Measurements from ENCODE around the gene FAIM2. TPM values are rescaled to one million over a fixed set of nuclear protein-coding genes. Genes with fewer than 3 reads are reported as not detected.

The FAIM2 gene
- total RNA-seq, 2 donors from 2014 or later, result 1.0 to 4.9 TPM

DNA sequence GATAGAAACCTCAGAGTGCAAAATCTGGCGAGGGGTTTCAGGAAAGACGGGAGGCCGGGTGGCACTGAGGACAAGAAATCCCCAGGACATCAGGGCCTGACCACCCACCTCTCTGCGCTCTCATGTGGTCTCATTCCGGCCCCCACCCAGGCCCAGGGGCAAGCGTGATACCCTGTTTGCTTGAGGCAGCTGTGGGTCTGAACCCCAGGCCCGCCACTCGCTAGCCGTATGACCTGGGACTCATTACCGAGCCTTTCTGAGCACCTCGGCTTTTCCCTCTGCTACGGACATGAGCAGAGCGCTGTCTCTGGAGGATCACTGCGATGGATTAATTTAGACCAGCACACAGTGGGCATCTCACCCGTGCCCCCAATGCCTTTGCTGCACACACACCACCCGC is 35.3 kb downstream of the FAIM2 start:
- no peaks in the 10 kb centered on the region for H3K9me3 ChIP-seq
- intact Hi-C loops (cut with DNase I), result no loop called here
- no peaks in the 10 kb centered on the region for H3K36me3 ChIP-seq (replicated peaks in 1 of 2; ENCODE audit: insufficient read depth in 1 of 2, low read depth in 2 of 2)
- no peak for ATAC-seq
- H3K27ac ChIP-seq, result peak overlapping the region in 3 of 4 donors; percentile 55 to 59 (median 59)
- TF ChIP-seq, protein P1, sequence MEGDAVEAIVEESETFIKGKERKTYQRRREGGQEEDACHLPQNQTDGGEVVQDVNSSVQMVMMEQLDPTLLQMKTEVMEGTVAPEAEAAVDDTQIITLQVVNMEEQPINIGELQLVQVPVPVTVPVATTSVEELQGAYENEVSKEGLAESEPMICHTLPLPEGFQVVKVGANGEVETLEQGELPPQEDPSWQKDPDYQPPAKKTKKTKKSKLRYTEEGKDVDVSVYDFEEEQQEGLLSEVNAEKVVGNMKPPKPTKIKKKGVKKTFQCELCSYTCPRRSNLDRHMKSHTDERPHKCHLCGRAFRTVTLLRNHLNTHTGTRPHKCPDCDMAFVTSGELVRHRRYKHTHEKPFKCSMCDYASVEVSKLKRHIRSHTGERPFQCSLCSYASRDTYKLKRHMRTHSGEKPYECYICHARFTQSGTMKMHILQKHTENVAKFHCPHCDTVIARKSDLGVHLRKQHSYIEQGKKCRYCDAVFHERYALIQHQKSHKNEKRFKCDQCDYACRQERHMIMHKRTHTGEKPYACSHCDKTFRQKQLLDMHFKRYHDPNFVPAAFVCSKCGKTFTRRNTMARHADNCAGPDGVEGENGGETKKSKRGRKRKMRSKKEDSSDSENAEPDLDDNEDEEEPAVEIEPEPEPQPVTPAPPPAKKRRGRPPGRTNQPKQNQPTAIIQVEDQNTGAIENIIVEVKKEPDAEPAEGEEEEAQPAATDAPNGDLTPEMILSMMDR (IDR thresholded peaks at IDR 0.05), result no peak
- TF ChIP-seq POLR2A (IDR thresholded peaks at IDR 0.05), result no peak
- WGBS, 2 donors, result 84 to 90% methylated on average over 16 of the region's 16 CpGs
- H3K4me3 ChIP-seq, result no peak overlapping the region
- peaks cover 29% of the 10 kb centered on the region for H3K4me1 ChIP-seq
- no peaks in the 10 kb centered on the region for H3K27me3 ChIP-seq
- no peak for DNase-seq

DNA sequence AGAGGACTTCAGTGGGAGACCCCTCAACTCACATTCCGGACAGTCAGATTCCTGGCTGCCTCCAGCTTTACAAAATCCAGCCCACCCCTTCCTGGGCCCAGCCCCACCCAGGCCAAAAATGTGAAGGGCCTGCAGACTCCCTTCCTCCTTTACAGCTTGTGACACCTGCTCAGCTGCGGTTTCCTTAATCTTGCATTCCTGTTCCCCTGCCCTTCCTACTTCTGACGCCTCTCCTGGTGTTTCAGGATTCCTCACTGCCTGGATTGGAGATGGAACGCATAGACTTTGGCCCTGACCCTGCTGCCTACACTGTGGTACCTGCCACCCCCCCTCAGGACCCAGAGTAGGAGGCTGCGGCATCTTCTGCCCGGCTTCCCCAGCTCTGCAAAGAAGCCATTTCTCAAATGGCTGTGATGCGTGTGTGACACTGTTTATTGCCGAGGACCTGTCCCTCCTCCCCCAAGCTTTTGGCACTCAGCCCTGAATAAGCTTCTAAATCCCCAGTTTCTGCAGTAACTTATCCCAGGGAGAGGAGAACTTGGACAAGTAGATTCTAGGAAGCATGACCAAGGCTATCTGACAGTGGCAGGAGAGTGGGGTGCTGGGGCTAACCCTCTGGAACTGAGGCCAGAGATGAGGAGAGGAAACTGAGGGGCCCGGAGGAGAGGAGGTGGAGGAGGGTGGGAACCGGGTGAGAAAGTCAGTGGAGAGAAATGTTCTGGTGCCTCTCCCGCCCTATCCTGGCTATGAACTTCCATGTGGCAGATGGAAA is 35.9 kb downstream of the FAIM2 start:
- Histone ChIP-seq H3K27ac (peak overlapping the region in 3 of 4 donors; percentile 55 to 59 (median 59)), H3K36me3 (replicated peaks in 1 of 2; ENCODE audit: insufficient read depth in 1 of 2, low read depth in 2 of 2) (no peaks in the 10 kb centered on the region), H3K9me3 (no peaks in the 10 kb centered on the region), H3K4me1 (peaks cover 29% of the 10 kb centered on the region), H3K27me3 (no peaks in the 10 kb centered on the region), H3K4me3 (no peak overlapping the region)
- TF ChIP-seq, protein P1 (IDR thresholded peaks at IDR 0.05), result no peak
- TF ChIP-seq POLR2A (IDR thresholded peaks at IDR 0.05), result no peak
- no peak for ATAC-seq
- intact Hi-C loops (cut with DNase I), result no loop called here
- 48 to 58% methylated on average over 10 to 11 of the region's 11 CpGs for WGBS, 2 donors
- no peak for DNase-seq

DNA sequence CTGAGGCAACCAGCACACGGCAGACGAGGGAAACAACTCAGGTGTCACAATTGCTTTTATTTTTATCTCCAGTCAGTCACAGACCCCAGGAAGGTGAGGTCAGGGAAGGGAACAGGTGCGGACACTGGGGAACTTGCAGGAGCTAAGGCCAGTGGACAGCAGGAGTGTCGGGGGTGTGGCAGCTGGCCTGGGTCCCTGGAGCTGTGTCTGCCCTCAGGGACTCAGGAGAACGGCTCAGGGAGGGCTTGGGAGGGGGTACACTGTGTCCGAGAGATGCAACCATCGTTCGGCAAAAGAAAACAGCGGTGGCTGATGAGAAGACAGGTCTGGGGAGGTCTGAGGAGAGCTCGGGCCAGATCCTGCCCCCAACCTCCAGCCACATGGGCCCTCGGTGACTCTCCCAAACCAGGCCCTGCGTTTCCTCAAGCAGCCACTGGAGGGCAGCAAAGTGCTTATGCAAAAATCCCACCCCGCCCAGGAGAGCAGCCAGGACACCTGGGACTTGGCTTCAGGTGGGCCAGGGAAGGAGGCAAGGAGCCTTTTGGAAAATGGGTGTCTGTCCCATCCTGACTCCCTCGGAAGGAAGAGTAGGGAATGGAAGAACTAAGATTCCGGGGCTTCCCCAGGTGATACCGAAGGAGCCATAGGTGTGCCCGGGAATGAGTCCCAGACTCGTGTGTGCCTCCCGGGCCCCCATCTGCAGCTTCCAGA is 36.7 kb downstream of the FAIM2 start:
- H3K4me3 ChIP-seq, result no peak overlapping the region
- peak; percentile 71 for ATAC-seq
- 21 to 32% methylated on average over 7 to 19 of the region's 19 CpGs for WGBS, 2 donors

DNA sequence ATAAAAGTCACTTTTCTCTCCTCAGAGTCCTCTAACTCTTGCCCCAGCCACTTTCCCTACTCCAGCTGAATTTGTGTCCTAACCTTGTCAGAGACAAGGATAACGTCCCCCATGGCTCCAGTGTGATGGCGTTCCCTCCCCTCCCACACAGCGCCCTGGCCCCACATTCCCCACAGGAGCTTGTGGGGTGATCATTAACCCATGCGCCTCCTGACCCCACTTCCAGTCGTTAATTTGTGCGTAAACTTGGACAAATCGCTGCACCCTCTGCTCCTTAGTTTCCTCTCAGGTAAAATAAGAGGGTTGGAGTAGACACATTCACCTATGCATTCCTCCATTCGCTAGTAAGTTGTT is 37.9 kb downstream of the FAIM2 start:
- Histone ChIP-seq H3K4me1 (peaks cover 29% of the 10 kb centered on the region), H3K27ac (no peak overlapping the region), H3K36me3 (replicated peaks in 1 of 2; ENCODE audit: insufficient read depth in 1 of 2, low read depth in 2 of 2) (no peaks in the 10 kb centered on the region), H3K27me3 (no peaks in the 10 kb centered on the region), H3K9me3 (no peaks in the 10 kb centered on the region), H3K4me3 (no peak overlapping the region)
- intact Hi-C loops (cut with DNase I), result no loop called here
- DNase-seq (no peak), ATAC-seq (no peak)
- no peak for TF ChIP-seq POLR2A (IDR thresholded peaks at IDR 0.05)
- TF ChIP-seq, protein P1 (IDR thresholded peaks at IDR 0.05), result no peak
- 70 to 80% methylated on average over 8 of the region's 8 CpGs for WGBS, 2 donors

More for the DNA sequence above, 36.7 kb downstream of the FAIM2 start:
- no peaks in the 10 kb centered on the region for H3K36me3 ChIP-seq (replicated peaks in 1 of 2; ENCODE audit: insufficient read depth in 1 of 2, low read depth in 2 of 2)
- no peak overlapping the region for H3K27ac ChIP-seq
- DNase-seq, result peak; percentile 79 to 86 (median 80)
- H3K9me3 ChIP-seq, result no peaks in the 10 kb centered on the region
- H3K4me1 ChIP-seq, result peaks cover 29% of the 10 kb centered on the region
- intact Hi-C loops (cut with DNase I), result no loop called here
- no peaks in the 10 kb centered on the region for H3K27me3 ChIP-seq
- TF ChIP-seq, protein P1 (IDR thresholded peaks at IDR 0.05), result peak; percentile 89 to 97 (median 94)
- no peak for TF ChIP-seq POLR2A (IDR thresholded peaks at IDR 0.05)
